ENCODE data around the gene TLR2. TPM values are rescaled to one million over a fixed set of nuclear protein-coding genes. Genes with fewer than 3 reads are reported as not detected.

The TLR2 gene
- total and polyA plus RNA-seq, 10 of the 15 experiments (the other 5 are each of a cell fraction or from before 2014, with no cell fraction given) = under 0.01 to 0.19 (median 0.06) TPM; not detected in 4

DNA sequence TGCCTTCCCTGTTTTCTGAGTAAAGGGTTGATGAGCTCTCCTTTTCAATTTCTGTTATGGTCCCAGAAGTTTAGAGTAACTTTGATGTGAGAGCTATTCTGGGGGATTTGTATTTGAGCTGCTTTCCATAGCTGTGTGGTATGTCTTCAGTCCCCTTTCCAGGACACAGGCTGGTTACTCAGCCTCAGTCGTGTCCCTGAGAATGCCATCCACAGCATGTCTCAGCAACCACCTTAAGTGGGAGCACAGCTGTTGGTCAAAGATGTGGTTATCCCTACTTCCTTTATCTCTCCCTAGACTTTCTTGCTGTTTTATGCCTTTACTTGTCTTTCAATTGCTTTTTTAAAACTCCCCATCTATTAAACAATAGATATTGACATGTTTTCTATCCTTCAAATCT is 38.0 kb downstream of the TLR2 start:
- CTCF ChIA-PET = no interaction called here
- Histone ChIP-seq H3K36me3 (ENCODE audit: control insufficient read depth in 2 of 2, insufficient read depth in 2 of 2, low read length in 1 of 2) (no peaks in the 10 kb centered on the region), H4K20me1 (ENCODE audit: control insufficient read depth, insufficient read depth) (no peaks in the 10 kb centered on the region), H3K9ac (ENCODE audit: control insufficient read depth, insufficient read depth, low read length) (no peak overlapping the region), H3K4me2 (ENCODE audit: control insufficient read depth, insufficient read depth) (no peak overlapping the region), H3K79me2 (ENCODE audit: control insufficient read depth, insufficient read depth, low read length) (no peaks in the 10 kb centered on the region), H3K9me3 (replicated peaks; ENCODE audit: control insufficient read depth, insufficient read depth, low read length) (no peaks in the 10 kb centered on the region), H3K4me3 (no peak overlapping the region), H3K27me3 (replicated peaks in 1 of 2; ENCODE audit: control insufficient read depth in 2 of 2, insufficient read depth in 2 of 2, low read length in 1 of 2) (peaks cover 0 to 2% of the 10 kb centered on the region in 2 experiments; a peak in 1 of 4 replicates), H3K4me1 (ENCODE audit: control insufficient read depth, insufficient read depth, low read length) (no peaks in the 10 kb centered on the region), H3K27ac (ENCODE audit: control insufficient read depth, insufficient read depth) (no peak overlapping the region), H2AFZ (ENCODE audit: control insufficient read depth, low read depth, low read length) (no peak overlapping the region)
- intact Hi-C loops (cut with micrococcal nuclease; ENCODE audit: unreplicated experiment) = no loop called here
- FAIRE-seq (no peak), DNase-seq (ENCODE audit: low read depth, low spot score) (no peak), ATAC-seq (no peak)
- TF ChIP-seq HDGF (IDR thresholded peaks at IDR 0.05) (no peak), CREB1 (IDR thresholded peaks at IDR 0.05; ENCODE audit: low read depth) (no peak), MTA2 (IDR thresholded peaks at IDR 0.05; ENCODE audit: low read depth) (no peak), LARP7 (IDR thresholded peaks at IDR 0.05) (no peak), BACH1 (IDR thresholded peaks at IDR 0.05; ENCODE audit: borderline replicate concordance) (no peak), CHD4 (IDR thresholded peaks at IDR 0.05) (no peak), SUPT20H (IDR thresholded peaks at IDR 0.05; ENCODE audit: borderline replicate concordance, control insufficient read depth, low read depth, low read length) (no peak), E2F8 (IDR thresholded peaks at IDR 0.05; ENCODE audit: low read depth, partially characterized antibody) (no peak), RBBP5 (conservative IDR thresholded peaks at IDR 0.05) (no peak), CEBPZ (IDR thresholded peaks at IDR 0.05; ENCODE audit: low read depth, low read length) (no peak), POU2F2 (IDR thresholded peaks at IDR 0.05; ENCODE audit: borderline replicate concordance, low read depth, low read length) (no peak), CBFB (IDR thresholded peaks at IDR 0.05; ENCODE audit: low read depth) (no peak), EP300 (IDR thresholded peaks at IDR 0.05; ENCODE audit: borderline replicate concordance in 1 of 2, control insufficient read depth in 1 of 2, low read depth in 2 of 2, low read length in 2 of 2) (no peak), ZNF274 (IDR thresholded peaks at IDR 0.05; ENCODE audit: insufficient read depth, insufficient read length) (no peak), ZBTB4 (CRISPR knock-in tag; IDR thresholded peaks at IDR 0.05) (no peak), SMAD1 (IDR thresholded peaks at IDR 0.05; ENCODE audit: low read depth, partially characterized antibody) (no peak)
- POLR2A ChIA-PET = no interaction called here
- in situ Hi-C loops (cut with MboI) = no loop called here
- RAD21 ChIA-PET (ENCODE audit: unreplicated experiment) = no interaction called here
- SMC1A ChIA-PET (ENCODE audit: uncharacterized antibody, unreplicated experiment) = interaction anchor here (1.3 kb wide), 1 partner anchor 11 kb away, joined by 3 read pairs; no protein-coding TSS in a partner anchor
- no TSS peak for BruUV-seq (replicated peaks)
- 8% methylated on average over 1 of the region's 1 CpG for WGBS (ENCODE audit: insufficient coverage, insufficient replicate concordance, low lambda C conversion rate, missing lambda C conversion rate)

Measured in GM12878 (cell line).